VCaP (cell line): Measurements from ENCODE around the gene UBE2L6.

Source experiments
- H3K27ac ChIP-seq: fragments of 450-650 bp; 2 replicates; pipeline ENCODE4 v1.5.1; 2017
- CTCF ChIP-seq: fragments of 450-650 bp; conservative IDR thresholded peaks from 2 replicates; pipeline ENCODE4 v1.5.1; 2017; ENCODE audit warnings: mild to moderate bottlenecking, moderate library complexity

Gene UBE2L6

GRCh38 chr11:57549983-57550382, 17.5 kb downstream of the UBE2L6 start:
- H3K27ac ChIP-seq: no peak overlapping the region

GRCh38 chr11:57547854-57548377, 19.6 kb downstream of the UBE2L6 start:
- no peak for TF ChIP-seq CTCF
- H3K27ac ChIP-seq: no peak overlapping the region

More at GRCh38 chr11:57549983-57550382, 17.5 kb downstream of the UBE2L6 start:
- TF ChIP-seq CTCF: no peak

GRCh38 chr11:57546869-57547475, 20.5 kb downstream of the UBE2L6 start:
- TF ChIP-seq CTCF: no peak
- no peak overlapping the region for H3K27ac ChIP-seq

GRCh38 chr11:57546451-57546850, 21.0 kb downstream of the UBE2L6 start:
- no peak for TF ChIP-seq CTCF
- no peak overlapping the region for H3K27ac ChIP-seq

GRCh38 chr11:57545883-57546282, 21.6 kb downstream of the UBE2L6 start:
- no peak overlapping the region for H3K27ac ChIP-seq
- TF ChIP-seq CTCF: no peak

GRCh38 chr11:57544566-57544965, 22.9 kb downstream of the UBE2L6 start:
- TF ChIP-seq CTCF: no peak
- no peak overlapping the region for H3K27ac ChIP-seq

- no peak for TF ChIP-seq CTCF
Observed at GRCh38 chr11:57543593-57543992, 23.9 kb downstream of the UBE2L6 start.

More at GRCh38 chr11:57543593-57543992, 23.9 kb downstream of the UBE2L6 start:
- H3K27ac ChIP-seq: no peak overlapping the region; the same call in 1 of the 2 replicates
